ENCODE data around the gene TCERG1L. TPM values are rescaled to one million over a fixed set of nuclear protein-coding genes. Genes with fewer than 3 reads are reported as not detected.

TCERG1L gene
- total RNA-seq, 1 experiment from 2014 or later = not detected

DNA sequence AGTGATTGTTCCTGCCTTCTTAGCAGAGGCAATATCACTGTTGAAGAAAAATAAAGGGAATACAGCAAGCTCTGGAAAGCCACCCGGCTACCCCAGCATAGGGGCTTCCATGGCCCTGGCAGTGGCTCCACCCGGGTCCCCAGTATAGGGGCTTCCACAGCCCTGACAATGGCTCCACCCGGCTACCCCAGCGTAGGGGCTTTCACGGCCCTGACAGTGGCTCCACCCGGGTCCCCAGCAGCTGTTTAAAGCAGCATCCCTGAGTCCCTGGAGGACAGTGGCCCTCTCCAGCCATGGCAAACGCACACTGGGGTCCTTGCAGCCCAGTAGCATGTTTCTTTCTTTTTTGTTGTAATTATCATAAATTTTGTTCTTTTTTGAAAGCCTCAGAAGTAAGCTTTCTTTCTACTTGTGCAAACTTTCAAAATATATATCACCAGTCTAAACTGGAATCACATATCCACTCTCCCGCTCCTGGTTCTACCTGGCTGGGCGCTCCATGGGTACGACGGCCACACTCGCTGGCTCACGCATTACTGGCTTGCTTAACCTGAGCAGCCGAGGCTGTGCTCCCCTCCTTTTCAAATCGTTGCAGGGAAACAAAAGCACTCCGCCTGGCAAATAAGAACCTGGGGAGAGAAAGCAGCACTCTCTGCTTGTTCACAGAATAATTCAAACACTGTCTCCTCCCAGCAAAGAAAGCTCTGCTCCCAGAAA, 62.1 kb downstream of the TCERG1L start:
- Histone ChIP-seq H3K4me2 (no peak overlapping the region), H3K36me3 (ENCODE audit: low read depth) (no peaks in the 10 kb centered on the region), H3K79me2 (ENCODE audit: low read depth) (no peaks in the 10 kb centered on the region), H3K27me3 (ENCODE audit: insufficient read depth, low read depth) (peaks cover 55% of the 10 kb centered on the region), H4K20me1 (ENCODE audit: insufficient read depth) (no peaks in the 10 kb centered on the region), H2AFZ (no peak overlapping the region), H3K4me3 (no peak overlapping the region), H3K4me1 (replicated peaks; ENCODE audit: insufficient read depth) (no peaks in the 10 kb centered on the region), H3K27ac (no peak overlapping the region), H3K9me2 (ENCODE audit: insufficient read depth) (no peaks in the 10 kb centered on the region), H3K9me3 (ENCODE audit: insufficient read depth, low read depth) (no peaks in the 10 kb centered on the region), H3F3A (ENCODE audit: insufficient read depth, low read depth) (no peaks in the 10 kb centered on the region)
- intact Hi-C loops (cut with micrococcal nuclease; ENCODE audit: unreplicated experiment) = no loop called here
- TF ChIP-seq, protein P1, sequence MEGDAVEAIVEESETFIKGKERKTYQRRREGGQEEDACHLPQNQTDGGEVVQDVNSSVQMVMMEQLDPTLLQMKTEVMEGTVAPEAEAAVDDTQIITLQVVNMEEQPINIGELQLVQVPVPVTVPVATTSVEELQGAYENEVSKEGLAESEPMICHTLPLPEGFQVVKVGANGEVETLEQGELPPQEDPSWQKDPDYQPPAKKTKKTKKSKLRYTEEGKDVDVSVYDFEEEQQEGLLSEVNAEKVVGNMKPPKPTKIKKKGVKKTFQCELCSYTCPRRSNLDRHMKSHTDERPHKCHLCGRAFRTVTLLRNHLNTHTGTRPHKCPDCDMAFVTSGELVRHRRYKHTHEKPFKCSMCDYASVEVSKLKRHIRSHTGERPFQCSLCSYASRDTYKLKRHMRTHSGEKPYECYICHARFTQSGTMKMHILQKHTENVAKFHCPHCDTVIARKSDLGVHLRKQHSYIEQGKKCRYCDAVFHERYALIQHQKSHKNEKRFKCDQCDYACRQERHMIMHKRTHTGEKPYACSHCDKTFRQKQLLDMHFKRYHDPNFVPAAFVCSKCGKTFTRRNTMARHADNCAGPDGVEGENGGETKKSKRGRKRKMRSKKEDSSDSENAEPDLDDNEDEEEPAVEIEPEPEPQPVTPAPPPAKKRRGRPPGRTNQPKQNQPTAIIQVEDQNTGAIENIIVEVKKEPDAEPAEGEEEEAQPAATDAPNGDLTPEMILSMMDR (conservative IDR thresholded peaks at IDR 0.05) = no peak
- TF ChIP-seq EZH2 (IDR thresholded peaks at IDR 0.05; ENCODE audit: low read depth) = no peak
- DNase-seq = no peak
- BruUV-seq (replicated peaks) = no TSS peak
- CTCF ChIA-PET = no interaction called here
- POLR2A ChIA-PET (ENCODE audit: unreplicated experiment) = no interaction called here

DNA sequence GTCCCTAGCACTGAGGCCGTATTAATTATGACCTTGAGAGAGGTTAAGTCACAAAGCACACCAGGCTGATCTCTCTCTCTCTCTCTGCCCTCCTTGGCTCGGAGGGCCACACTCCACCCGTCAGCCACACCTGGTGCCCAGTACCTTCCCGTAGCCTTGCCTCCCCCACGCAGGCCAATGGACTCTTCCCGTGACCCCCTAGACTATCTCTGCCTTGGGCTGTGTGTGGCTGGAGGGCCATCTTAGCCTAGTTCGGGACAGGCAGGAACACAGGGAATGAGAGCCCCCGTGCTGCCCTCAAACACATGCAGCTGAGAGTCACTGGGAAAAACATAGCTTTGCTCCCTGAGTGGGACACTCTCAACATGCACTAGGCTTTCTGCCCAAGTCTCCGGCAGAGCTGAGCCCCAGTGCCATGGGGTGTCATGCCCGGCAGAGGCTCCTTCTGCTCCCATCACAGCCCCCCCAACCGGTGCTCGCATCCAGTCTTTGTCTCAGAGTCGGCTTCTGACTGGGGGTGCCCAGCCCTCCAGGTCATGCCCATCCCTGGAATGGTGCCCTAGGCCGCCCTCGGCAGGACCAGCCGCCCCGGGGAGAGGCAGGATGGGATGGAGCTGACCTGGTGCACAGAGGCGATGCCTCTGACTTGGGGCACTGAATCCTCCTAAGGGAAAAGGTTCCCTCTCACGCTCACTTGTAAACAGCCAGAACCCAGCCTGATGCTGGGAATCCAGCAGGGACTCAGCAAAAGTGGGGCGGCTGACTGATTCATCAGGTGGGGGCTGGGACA, 63.0 kb downstream of the TCERG1L start:
- H3K4me3 ChIP-seq = no peak overlapping the region
- CTCF ChIA-PET = no interaction called here
- H3K4me1 ChIP-seq (replicated peaks; ENCODE audit: insufficient read depth) = no peaks in the 10 kb centered on the region
- no peak overlapping the region for H2AFZ ChIP-seq
- H3K4me2 ChIP-seq = no peak overlapping the region
- peaks cover 51% of the 10 kb centered on the region for H3K27me3 ChIP-seq (ENCODE audit: insufficient read depth, low read depth)
- no peak for TF ChIP-seq EZH2 (IDR thresholded peaks at IDR 0.05; ENCODE audit: low read depth)
- TF ChIP-seq, protein P1 (conservative IDR thresholded peaks at IDR 0.05) = no peak
- no peaks in the 10 kb centered on the region for H3K9me3 ChIP-seq (ENCODE audit: insufficient read depth, low read depth)
- no TSS peak for BruUV-seq (replicated peaks)
- H3K9me2 ChIP-seq (ENCODE audit: insufficient read depth) = no peaks in the 10 kb centered on the region
- POLR2A ChIA-PET (ENCODE audit: unreplicated experiment) = no interaction called here
- no peaks in the 10 kb centered on the region for H3K79me2 ChIP-seq (ENCODE audit: low read depth)
- no peaks in the 10 kb centered on the region for H4K20me1 ChIP-seq (ENCODE audit: insufficient read depth)
- intact Hi-C loops (cut with micrococcal nuclease; ENCODE audit: unreplicated experiment) = no loop called here
- H3K27ac ChIP-seq = no peak overlapping the region
- no peak for DNase-seq
- no peaks in the 10 kb centered on the region for H3K36me3 ChIP-seq (ENCODE audit: low read depth)
- H3F3A ChIP-seq (ENCODE audit: insufficient read depth, low read depth) = no peaks in the 10 kb centered on the region

DNA sequence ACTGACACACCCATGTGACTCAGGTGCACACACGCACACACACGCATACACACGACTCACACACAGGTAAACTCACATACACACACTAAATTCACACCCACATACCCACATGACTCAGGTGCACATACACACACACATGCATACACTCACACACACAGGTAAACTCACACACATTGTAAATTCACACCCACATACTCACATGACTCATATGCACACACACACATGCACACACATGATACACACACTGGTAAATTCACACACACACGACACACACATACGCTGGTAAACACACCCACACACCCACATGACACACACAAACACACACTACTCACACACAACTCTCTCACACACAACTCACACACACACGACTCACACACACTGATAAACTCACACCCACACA, 63.6 kb downstream of the TCERG1L start:
- H3K9me2 ChIP-seq (ENCODE audit: insufficient read depth) = no peaks in the 10 kb centered on the region
- H3K9me3 ChIP-seq (ENCODE audit: insufficient read depth, low read depth) = no peaks in the 10 kb centered on the region
- H4K20me1 ChIP-seq (ENCODE audit: insufficient read depth) = no peaks in the 10 kb centered on the region
- no peak for DNase-seq
- H3F3A ChIP-seq (ENCODE audit: insufficient read depth, low read depth) = no peaks in the 10 kb centered on the region
- no peak overlapping the region for H3K27ac ChIP-seq
- ChIA-PET POLR2A (ENCODE audit: unreplicated experiment) (no interaction called here), CTCF (no interaction called here)
- no peak for TF ChIP-seq EZH2 (IDR thresholded peaks at IDR 0.05; ENCODE audit: low read depth)
- TF ChIP-seq, protein P1 (conservative IDR thresholded peaks at IDR 0.05) = no peak
- H2AFZ ChIP-seq = no peak overlapping the region
- no peaks in the 10 kb centered on the region for H3K79me2 ChIP-seq (ENCODE audit: low read depth)
- intact Hi-C loops (cut with micrococcal nuclease; ENCODE audit: unreplicated experiment) = no loop called here
- no peak overlapping the region for H3K4me2 ChIP-seq
- peaks cover 44% of the 10 kb centered on the region for H3K27me3 ChIP-seq (ENCODE audit: insufficient read depth, low read depth)
- H3K36me3 ChIP-seq (ENCODE audit: low read depth) = no peaks in the 10 kb centered on the region
- no peaks in the 10 kb centered on the region for H3K4me1 ChIP-seq (replicated peaks; ENCODE audit: insufficient read depth)
- no peak overlapping the region for H3K4me3 ChIP-seq
- no TSS peak for BruUV-seq (replicated peaks)

Measured in PC-9 (cell line).